ENCODE measurements around the gene DLGAP1.

GRCh38 chr18:3857544-3857943 is 597.6 kb downstream of the DLGAP1 start:
- TF ChIP-seq EZH2 (IDR thresholded peaks at IDR 0.05; ENCODE audit: insufficient read depth, poor library complexity, severe bottlenecking) (no peak), EZH2phosphoT487 (IDR thresholded peaks at IDR 0.05; ENCODE audit: insufficient read depth, low read depth) (no peak)
